Bronchial epithelial cell (primary cell): Measurements from ENCODE around the gene TGFBR1. TPM values are rescaled to one million over a fixed set of nuclear protein-coding genes. Genes with fewer than 3 reads are reported as not detected.

Experiments
- DNase-seq: peaks from one replicate; pipeline ENCODE4 v3.0.0-alpha.2; 2010; ENCODE audit warnings: low read depth
- FAIRE-seq: peaks from 2 replicates; lab custom pipeline; 2011; peaks lifted over from hg19 to GRCh38; lab: Jason Lieb, UNC
- H3K27me3 ChIP-seq: 2 replicates; pipeline ENCODE4 v1.5.1; 2011; ENCODE audit warnings: low read length; ENCODE audit not compliant: control insufficient read depth, insufficient read depth
- H3K36me3 ChIP-seq: 2 replicates; pipeline ENCODE4 v1.5.1; 2011; ENCODE audit warnings: low read length; ENCODE audit not compliant: control insufficient read depth, insufficient read depth
- H3K4me3 ChIP-seq: 2 replicates; pipeline ENCODE4 v1.5.1; 2011; ENCODE audit warnings: mild to moderate bottlenecking, low read depth, low read length, control low read depth
- CTCF ChIP-seq: IDR thresholded peaks from 2 replicates; pipeline ENCODE4 v1.5.1; 2011; ENCODE audit warnings: mild to moderate bottlenecking, moderate library complexity, low read length, control low read depth, inconsistent platforms; ENCODE audit not compliant: insufficient read depth, severe bottlenecking
- total RNA-seq: library from RNA; depleted of rRNA; stranded (reverse); fragments of >200 nt; gene quantifications from 2 replicates; pipeline ENCODE4 v1.2.1, GENCODE V29; 2014

The TGFBR1 gene
- total RNA-seq, 1 donor from 2014 or later = 110 TPM

GRCh38 chr9:99069075-99069474 lies 35.8 kb upstream of the TGFBR1 start:
- FAIRE-seq = no peak

DNA sequence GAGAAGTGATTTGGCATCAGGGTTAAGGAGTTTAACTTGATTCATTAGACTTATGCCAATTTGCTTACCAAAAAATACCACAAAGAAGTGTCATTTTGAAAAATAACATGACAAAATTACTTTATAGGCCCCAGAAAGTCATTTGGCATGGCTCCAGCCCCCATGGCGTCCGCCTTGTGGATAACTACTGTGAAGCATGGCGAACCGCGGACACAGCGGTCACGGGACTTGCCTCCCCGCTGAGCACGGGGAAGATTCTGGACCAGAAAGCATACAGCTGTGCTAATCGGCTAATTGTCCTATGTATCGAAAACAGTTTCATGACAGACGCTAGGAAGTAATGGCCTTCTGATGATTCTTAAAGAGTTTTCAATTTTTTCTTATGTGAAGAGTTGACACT lies 35.4 kb upstream of the TGFBR1 start:
- TF ChIP-seq CTCF = no peak
- DNase-seq = no peak
- no peaks in the 10 kb centered on the region for H3K27me3 ChIP-seq
- no peak overlapping the region for H3K4me3 ChIP-seq
- FAIRE-seq = no peak
- no peaks in the 10 kb centered on the region for H3K36me3 ChIP-seq

More at GRCh38 chr9:99069075-99069474, 35.8 kb upstream of the TGFBR1 start:
- Histone ChIP-seq H3K27me3 (no peaks in the 10 kb centered on the region), H3K4me3 (no peak overlapping the region), H3K36me3 (no peaks in the 10 kb centered on the region)
- DNase-seq = no peak
- TF ChIP-seq CTCF = no peak

GRCh38 chr9:99070681-99071080 lies 34.2 kb upstream of the TGFBR1 start:
- no peak for DNase-seq
- TF ChIP-seq CTCF = no peak
- Histone ChIP-seq H3K4me3 (no peak overlapping the region), H3K27me3 (no peaks in the 10 kb centered on the region), H3K36me3 (no peaks in the 10 kb centered on the region)
- no peak for FAIRE-seq

DNA sequence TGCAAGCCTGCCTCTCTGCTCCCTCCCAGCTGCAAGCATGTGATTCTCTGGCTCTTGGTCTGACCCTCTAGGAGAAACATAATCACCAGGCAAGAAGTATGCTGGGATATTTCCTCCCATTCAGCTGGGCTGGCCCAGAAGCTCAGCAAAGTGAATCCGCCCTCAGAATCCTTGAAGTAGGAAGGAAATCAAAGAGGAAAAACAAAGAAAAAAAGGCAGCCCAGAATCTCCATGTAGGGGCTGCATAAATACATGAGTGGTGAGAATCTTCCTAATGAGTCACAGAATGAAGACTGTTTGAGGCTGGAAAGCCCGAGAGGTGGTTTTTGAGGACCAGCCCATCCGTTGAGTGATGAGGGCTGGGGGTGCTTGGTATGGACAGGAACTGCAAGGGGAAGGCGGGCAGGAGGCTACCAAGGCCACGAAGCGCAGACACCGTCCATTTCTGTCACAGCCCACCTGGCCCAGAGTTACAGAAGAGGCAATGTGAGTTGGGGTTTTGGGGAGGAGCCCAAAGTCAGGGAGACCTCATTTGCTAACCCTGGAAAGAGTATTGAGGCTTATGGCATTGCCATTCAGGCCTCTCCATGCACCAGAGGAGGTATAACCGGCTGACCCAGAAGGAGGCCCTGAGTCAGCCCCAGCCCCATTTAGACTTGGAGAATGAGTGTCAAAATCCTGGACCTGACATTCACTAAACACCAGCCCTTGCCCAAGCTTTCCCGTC lies 33.4 kb upstream of the TGFBR1 start:
- DNase-seq = no peak
- H3K27me3 ChIP-seq = no peaks in the 10 kb centered on the region
- H3K36me3 ChIP-seq = no peaks in the 10 kb centered on the region
- no peak for TF ChIP-seq CTCF
- no peak for FAIRE-seq
- H3K4me3 ChIP-seq = no peak overlapping the region

GRCh38 chr9:99072040-99072394 lies 32.9 kb upstream of the TGFBR1 start:
- no peak for FAIRE-seq
- H3K4me3 ChIP-seq = no peak overlapping the region
- no peaks in the 10 kb centered on the region for H3K36me3 ChIP-seq
- DNase-seq = no peak
- TF ChIP-seq CTCF = no peak
- no peaks in the 10 kb centered on the region for H3K27me3 ChIP-seq

DNA sequence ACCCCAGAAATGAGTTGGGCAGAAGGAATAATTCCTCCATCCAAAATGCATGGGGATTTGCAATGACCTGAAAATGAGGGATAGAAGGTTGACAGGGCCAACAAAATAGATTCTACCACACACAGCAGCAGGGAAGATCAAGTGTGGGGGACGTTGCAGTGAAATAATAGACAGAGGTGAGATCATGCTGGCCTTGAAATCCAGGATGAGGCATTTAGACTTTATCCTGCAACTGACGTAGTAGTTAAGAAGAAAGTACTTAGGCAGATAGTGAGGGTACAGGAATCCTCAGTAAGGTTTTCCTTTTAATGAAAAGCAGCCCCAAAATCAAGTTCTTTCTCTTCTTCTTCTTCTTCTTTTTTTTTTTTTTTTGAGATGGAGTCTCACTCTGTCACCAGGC lies 31.6 kb upstream of the TGFBR1 start:
- no peak for TF ChIP-seq CTCF
- Histone ChIP-seq H3K4me3 (no peak overlapping the region), H3K36me3 (no peaks in the 10 kb centered on the region), H3K27me3 (no peaks in the 10 kb centered on the region)
- FAIRE-seq = no peak
- no peak for DNase-seq
